Measurements from ENCODE around the gene FAM177B. TPM values are rescaled to one million over a fixed set of nuclear protein-coding genes. Genes with fewer than 3 reads are reported as not detected.

FAM177B gene
- total RNA-seq, 1 experiment from 2014 or later: not detected

DNA sequence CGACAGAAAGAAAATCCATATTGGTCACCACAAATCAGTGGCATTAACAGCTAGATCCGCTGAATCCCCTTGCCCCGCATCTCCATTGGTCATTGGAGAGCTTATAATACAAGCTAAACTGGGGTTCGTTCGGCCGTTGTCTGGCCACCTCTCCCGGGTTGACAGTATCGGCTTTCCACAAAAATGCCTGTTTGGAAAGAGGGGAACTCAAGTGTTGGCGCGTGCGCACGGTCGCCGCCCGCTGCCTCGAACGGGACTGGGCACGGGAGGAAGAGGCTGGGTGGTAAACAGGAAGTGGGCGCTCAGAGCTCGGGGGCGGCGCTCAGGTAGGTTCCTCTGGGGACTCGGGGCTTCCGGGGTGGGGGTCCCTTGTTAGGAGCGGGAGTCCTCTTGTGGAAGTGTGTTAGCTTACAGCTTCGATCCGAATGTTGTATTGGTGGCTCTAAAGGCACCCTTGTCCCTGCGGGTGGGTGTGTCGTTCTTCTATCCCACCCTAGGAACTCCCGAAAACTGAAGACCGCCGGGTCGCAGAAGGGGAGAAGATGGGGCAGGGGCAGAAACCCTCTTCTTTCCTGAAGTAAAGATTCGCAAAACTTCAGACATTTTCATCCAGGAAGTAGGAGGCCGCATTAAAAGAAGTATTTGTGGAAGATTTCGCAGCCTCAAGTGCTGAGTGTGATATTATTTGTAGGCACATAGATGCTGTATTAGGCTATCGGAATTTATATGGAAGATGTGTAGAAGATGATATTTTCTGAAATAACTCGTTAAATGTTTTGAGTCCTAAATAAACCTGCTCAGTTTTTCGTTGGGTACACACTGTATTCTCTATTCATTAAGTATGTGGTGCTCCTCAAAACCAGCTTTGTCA, 23.7 kb upstream of the FAM177B start:
- intact Hi-C loops (cut with micrococcal nuclease; ENCODE audit: unreplicated experiment): loop anchor here (1.0 kb wide), 2 partner anchors 69 to 248 kb away; no protein-coding TSS in a partner anchor
- Histone ChIP-seq H3K27me3 (replicated peaks; ENCODE audit: control insufficient read depth, insufficient read depth, low read length) (no peaks in the 10 kb centered on the region), H3K36me3 (ENCODE audit: control insufficient read depth, insufficient read depth, low read length) (no peaks in the 10 kb centered on the region), H3K4me1 (peaks cover 3% of the 10 kb centered on the region; the same call in 1 of the 2 replicates), H3K9me3 (no peaks in the 10 kb centered on the region), H3K4me3 (ENCODE audit: low read depth, low read length) (peak overlapping the region; percentile 78)
- peak; percentile 93 to 95 for DNase-seq
- Mint-ChIP-seq H3K36me3 (ENCODE audit: insufficient read depth, unreplicated experiment) (peaks cover 32% of the 10 kb centered on the region), H3K4me1 (ENCODE audit: low read depth, unreplicated experiment) (no peaks in the 10 kb centered on the region), H3K4me3 (ENCODE audit: unreplicated experiment) (peak overlapping the region; percentile 99), H3K27me3 (ENCODE audit: insufficient read depth, unreplicated experiment) (no peaks in the 10 kb centered on the region), H3K27ac (ENCODE audit: unreplicated experiment) (peak overlapping the region; percentile 97), H3K9me3 (ENCODE audit: unreplicated experiment) (no peaks in the 10 kb centered on the region)
- ChIA-PET POLR2A (interaction anchor here (0.5 to 1.2 kb wide), 2 partner anchors 69 to 420 kb away, joined by 3 to 6 read pairs; no protein-coding TSS in a partner anchor), CTCF (interaction anchor here (1.2 kb wide), 1 partner anchor 420 kb away, joined by 5 read pairs; no protein-coding TSS in a partner anchor)
- TSS peak; percentile 50 for BruUV-seq (replicated peaks)
- TF ChIP-seq, protein P1, sequence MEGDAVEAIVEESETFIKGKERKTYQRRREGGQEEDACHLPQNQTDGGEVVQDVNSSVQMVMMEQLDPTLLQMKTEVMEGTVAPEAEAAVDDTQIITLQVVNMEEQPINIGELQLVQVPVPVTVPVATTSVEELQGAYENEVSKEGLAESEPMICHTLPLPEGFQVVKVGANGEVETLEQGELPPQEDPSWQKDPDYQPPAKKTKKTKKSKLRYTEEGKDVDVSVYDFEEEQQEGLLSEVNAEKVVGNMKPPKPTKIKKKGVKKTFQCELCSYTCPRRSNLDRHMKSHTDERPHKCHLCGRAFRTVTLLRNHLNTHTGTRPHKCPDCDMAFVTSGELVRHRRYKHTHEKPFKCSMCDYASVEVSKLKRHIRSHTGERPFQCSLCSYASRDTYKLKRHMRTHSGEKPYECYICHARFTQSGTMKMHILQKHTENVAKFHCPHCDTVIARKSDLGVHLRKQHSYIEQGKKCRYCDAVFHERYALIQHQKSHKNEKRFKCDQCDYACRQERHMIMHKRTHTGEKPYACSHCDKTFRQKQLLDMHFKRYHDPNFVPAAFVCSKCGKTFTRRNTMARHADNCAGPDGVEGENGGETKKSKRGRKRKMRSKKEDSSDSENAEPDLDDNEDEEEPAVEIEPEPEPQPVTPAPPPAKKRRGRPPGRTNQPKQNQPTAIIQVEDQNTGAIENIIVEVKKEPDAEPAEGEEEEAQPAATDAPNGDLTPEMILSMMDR (IDR thresholded peaks at IDR 0.05; ENCODE audit: insufficient read depth in 1 of 2, low read depth in 1 of 2, low read length in 1 of 2, severe bottlenecking in 1 of 2, unreplicated experiment in 1 of 2): no peak

DNA sequence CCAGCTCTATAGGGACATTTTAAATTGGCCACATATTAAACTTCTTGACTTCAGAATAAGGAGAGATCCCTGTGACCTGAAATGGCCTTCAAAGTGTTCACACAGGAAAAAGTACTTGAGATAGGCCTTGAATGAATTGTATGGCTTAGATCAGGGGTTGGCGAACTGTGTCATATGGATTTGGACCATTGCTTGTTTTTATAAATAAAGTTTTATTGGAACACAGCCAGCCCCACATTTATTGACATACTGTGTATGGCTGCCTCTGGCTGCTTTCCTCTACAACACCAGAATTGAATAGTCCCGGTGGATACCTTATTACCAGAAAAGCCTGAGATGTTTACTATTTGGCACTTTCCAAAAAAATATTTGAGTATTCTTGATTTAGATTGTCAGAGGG, 20.6 kb upstream of the FAM177B start:
- intact Hi-C loops (cut with micrococcal nuclease; ENCODE audit: unreplicated experiment): no loop called here
- H3K4me1 ChIP-seq: no peaks in the 10 kb centered on the region
- no peak overlapping the region for H3K27ac Mint-ChIP-seq (ENCODE audit: unreplicated experiment)
- no TSS peak for BruUV-seq (replicated peaks)
- H3K27me3 Mint-ChIP-seq (ENCODE audit: insufficient read depth, unreplicated experiment): no peaks in the 10 kb centered on the region
- ChIA-PET CTCF (no interaction called here), POLR2A (no interaction called here)
- no peak for DNase-seq
- H3K4me1 Mint-ChIP-seq (ENCODE audit: low read depth, unreplicated experiment): no peaks in the 10 kb centered on the region
- H3K27me3 ChIP-seq (replicated peaks; ENCODE audit: control insufficient read depth, insufficient read depth, low read length): no peaks in the 10 kb centered on the region
- H3K4me3 Mint-ChIP-seq (ENCODE audit: unreplicated experiment): no peak overlapping the region
- no peaks in the 10 kb centered on the region for H3K9me3 Mint-ChIP-seq (ENCODE audit: unreplicated experiment)
- no peaks in the 10 kb centered on the region; the same call in 1 of the 2 replicates for H3K36me3 ChIP-seq (ENCODE audit: control insufficient read depth, insufficient read depth, low read length)
- H3K4me3 ChIP-seq (ENCODE audit: low read depth, low read length): no peak overlapping the region
- TF ChIP-seq, protein P1 (IDR thresholded peaks at IDR 0.05; ENCODE audit: insufficient read depth in 1 of 2, low read depth in 1 of 2, low read length in 1 of 2, severe bottlenecking in 1 of 2, unreplicated experiment in 1 of 2): no peak
- no peaks in the 10 kb centered on the region for H3K9me3 ChIP-seq
- peaks cover 53% of the 10 kb centered on the region for H3K36me3 Mint-ChIP-seq (ENCODE audit: insufficient read depth, unreplicated experiment)

DNA sequence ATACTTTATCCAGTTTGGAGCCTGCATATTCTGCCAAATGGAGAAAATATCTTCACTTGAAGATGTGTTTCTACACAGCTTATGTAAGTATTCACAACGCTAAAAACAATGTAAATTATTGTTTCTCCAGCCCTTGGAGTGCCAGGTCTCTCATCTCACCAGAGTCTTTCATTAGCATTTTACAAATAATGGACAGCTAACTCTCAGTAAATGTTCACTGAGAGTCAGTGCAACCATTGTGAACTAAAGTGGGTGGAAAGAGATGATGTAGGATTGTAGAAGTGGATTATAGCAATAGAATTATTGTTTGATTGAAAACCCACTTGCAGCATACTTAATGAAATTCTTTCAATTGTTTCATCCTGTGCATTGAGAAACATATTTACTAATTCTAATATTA, 8.3 kb upstream of the FAM177B start:
- Histone ChIP-seq H3K4me3 (ENCODE audit: low read depth, low read length) (no peak overlapping the region), H3K4me1 (no peaks in the 10 kb centered on the region), H3K27me3 (replicated peaks; ENCODE audit: control insufficient read depth, insufficient read depth, low read length) (no peaks in the 10 kb centered on the region), H3K36me3 (ENCODE audit: control insufficient read depth, insufficient read depth, low read length) (no peaks in the 10 kb centered on the region), H3K9me3 (no peaks in the 10 kb centered on the region)
- no peak for DNase-seq
- ChIA-PET CTCF (no interaction called here), POLR2A (no interaction called here)
- no peaks in the 10 kb centered on the region for H3K4me1 Mint-ChIP-seq (ENCODE audit: low read depth, unreplicated experiment)
- H3K27me3 Mint-ChIP-seq (ENCODE audit: insufficient read depth, unreplicated experiment): no peaks in the 10 kb centered on the region
- H3K9me3 Mint-ChIP-seq (ENCODE audit: unreplicated experiment): no peaks in the 10 kb centered on the region
- no TSS peak for BruUV-seq (replicated peaks)
- H3K4me3 Mint-ChIP-seq (ENCODE audit: unreplicated experiment): no peak overlapping the region
- TF ChIP-seq, protein P1 (IDR thresholded peaks at IDR 0.05; ENCODE audit: insufficient read depth in 1 of 2, low read depth in 1 of 2, low read length in 1 of 2, severe bottlenecking in 1 of 2, unreplicated experiment in 1 of 2): no peak
- H3K27ac Mint-ChIP-seq (ENCODE audit: unreplicated experiment): no peak overlapping the region
- intact Hi-C loops (cut with micrococcal nuclease; ENCODE audit: unreplicated experiment): no loop called here
- peaks cover 55% of the 10 kb centered on the region for H3K36me3 Mint-ChIP-seq (ENCODE audit: insufficient read depth, unreplicated experiment)
